SH-SY5Y (cell line): Measurements from ENCODE around the gene EDN2.

ENCODE experiments used
- GATA2 ChIP-seq: IDR thresholded peaks from 2 replicates; pipeline ENCODE4 v1.6.1; 2011; ENCODE audit warnings: mild to moderate bottlenecking, low read depth, low read length
- GATA3 ChIP-seq: IDR thresholded peaks from 2 replicates; pipeline ENCODE4 v1.6.1; 2011; ENCODE audit warnings: low read depth, mild to moderate bottlenecking, low read length, moderate library complexity

EDN2 gene

GRCh38 chr1:41523949-41524675, 39.6 kb upstream of the EDN2 start:
- no peak for TF ChIP-seq GATA3
- no peak for TF ChIP-seq GATA2

GRCh38 chr1:41523071-41523470, 38.6 kb upstream of the EDN2 start:
- no peak for TF ChIP-seq GATA3
- TF ChIP-seq GATA2 = no peak

GRCh38 chr1:41521766-41522165, 37.3 kb upstream of the EDN2 start:
- TF ChIP-seq GATA2 (no peak), GATA3 (no peak)

- TF ChIP-seq GATA3 = no peak
- TF ChIP-seq GATA2 = no peak
Observed at GRCh38 chr1:41520951-41521752, 36.7 kb upstream of the EDN2 start.

GRCh38 chr1:41519667-41520066, 35.2 kb upstream of the EDN2 start:
- TF ChIP-seq GATA3 = no peak
- no peak for TF ChIP-seq GATA2

- TF ChIP-seq GATA2 (no peak), GATA3 (no peak)
Observed at GRCh38 chr1:41518471-41518870, 34.0 kb upstream of the EDN2 start.

GRCh38 chr1:41517062-41517438, 32.6 kb upstream of the EDN2 start:
- no peak for TF ChIP-seq GATA2

- TF ChIP-seq GATA2 (no peak), GATA3 (no peak)
Observed at GRCh38 chr1:41516168-41517061, 31.9 kb upstream of the EDN2 start.

- TF ChIP-seq GATA2 = no peak
- no peak for TF ChIP-seq GATA3
Observed at GRCh38 chr1:41515778-41516167, 31.3 kb upstream of the EDN2 start.

- TF ChIP-seq GATA3 (no peak), GATA2 (no peak)
Observed at GRCh38 chr1:41515131-41515678, 30.7 kb upstream of the EDN2 start.

GRCh38 chr1:41514381-41514780, 29.9 kb upstream of the EDN2 start:
- no peak for TF ChIP-seq GATA3
- TF ChIP-seq GATA2 = peak; percentile 72

GRCh38 chr1:41513383-41513735, 28.9 kb upstream of the EDN2 start:
- TF ChIP-seq GATA3 (no peak), GATA2 (no peak)

GRCh38 chr1:41512701-41513382, 28.4 kb upstream of the EDN2 start:
- TF ChIP-seq GATA3 (no peak), GATA2 (no peak)

GRCh38 chr1:41511239-41511540, 26.7 kb upstream of the EDN2 start:
- TF ChIP-seq GATA3 (no peak), GATA2 (no peak)
